ELF-1 (cell line): ENCODE results near the gene ZNF154.

Source experiments
- DNase-seq: peaks from one replicate; pipeline ENCODE4 v3.0.0-alpha.2; 2016; ENCODE audit warnings: low read depth, low spot score

ZNF154 gene

GRCh38 chr19:57675881-57676280 lies 33.1 kb downstream of the ZNF154 start:
- no peak for DNase-seq

DNA sequence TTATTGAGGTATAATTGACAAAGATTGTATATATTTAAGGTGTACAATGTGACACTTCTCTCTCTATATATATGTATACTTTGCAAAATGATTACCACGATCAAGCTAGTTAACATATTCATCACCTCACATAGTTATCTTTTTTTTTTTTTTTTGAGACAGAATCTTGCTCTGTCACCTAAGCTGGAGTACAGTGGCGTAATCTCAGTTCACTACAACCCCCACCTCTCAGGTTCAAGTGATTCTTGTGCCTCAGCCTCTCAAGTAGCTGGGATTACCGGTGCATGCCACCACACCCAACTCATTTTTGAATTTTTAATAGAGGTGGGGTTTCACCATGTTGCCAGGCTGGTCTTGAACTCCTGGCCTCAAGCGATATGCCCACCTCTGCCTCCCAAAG lies 36.5 kb downstream of the ZNF154 start:
- no peak for DNase-seq

DNA sequence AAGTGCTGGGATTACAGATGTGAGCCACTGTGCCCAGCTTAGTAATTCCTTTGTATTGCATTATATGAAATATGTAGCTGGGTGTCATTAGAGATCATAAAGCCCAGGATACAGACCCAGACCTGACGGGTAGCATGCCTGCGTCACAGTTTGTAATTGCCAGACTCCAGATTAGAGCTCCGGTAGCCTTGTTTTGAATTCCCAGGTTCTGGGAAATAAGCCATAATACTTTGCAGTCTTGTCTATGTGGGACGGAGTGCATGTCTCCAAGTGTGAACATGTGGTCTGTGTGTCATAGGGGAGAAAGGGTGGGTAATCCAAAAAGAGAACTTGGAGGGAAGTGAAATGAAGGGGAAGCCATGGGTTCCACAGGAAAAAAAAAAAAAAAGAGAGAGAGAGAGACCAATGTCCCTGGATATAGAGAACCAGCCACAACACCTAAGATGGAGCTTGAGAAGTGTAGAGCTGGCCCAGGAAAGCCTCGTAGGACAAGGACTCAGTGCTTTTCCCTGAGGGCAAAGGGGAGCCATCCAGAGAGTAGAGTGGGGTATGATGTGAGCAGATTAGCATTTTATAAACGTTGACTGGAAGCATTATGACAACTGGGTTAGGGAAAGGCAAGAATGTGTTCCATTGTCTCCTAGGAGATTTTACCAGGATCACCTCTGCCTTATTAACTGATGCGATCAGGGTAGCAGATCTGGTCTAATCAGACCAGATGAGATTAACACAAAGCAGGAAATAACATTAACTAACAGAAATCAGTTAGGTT lies 37.7 kb downstream of the ZNF154 start:
- DNase-seq: no peak

GRCh38 chr19:57668635-57669034 lies 40.4 kb downstream of the ZNF154 start, which contains the start of gene ZSCAN4:
ZSCAN4 (plus strand) TSS chr19:57668935; CDS start chr19:57676146, 7,211 bp downstream.
- no peak for DNase-seq

DNA sequence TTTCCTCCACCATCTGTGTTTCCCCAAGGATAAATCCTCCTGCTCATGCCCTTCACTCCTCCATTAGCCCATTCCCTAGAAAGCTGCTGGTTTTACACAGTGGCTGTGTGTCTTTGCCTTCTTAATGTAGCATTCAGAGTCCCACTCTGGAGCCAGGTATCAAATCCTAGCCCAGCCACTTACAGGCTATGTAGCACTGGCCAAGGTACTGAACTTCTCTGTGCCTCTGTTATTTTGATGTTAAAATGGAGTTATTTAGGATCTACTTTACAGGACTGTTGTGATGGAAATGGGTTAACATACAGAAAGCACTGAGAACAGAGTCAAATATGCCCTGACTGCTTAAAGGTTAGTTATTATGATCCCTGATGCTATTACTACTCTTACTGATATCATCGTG lies 41.8 kb downstream of the ZNF154 start:
- DNase-seq: no peak

GRCh38 chr19:57665261-57665806 lies 43.7 kb downstream of the ZNF154 start:
- no peak for DNase-seq

DNA sequence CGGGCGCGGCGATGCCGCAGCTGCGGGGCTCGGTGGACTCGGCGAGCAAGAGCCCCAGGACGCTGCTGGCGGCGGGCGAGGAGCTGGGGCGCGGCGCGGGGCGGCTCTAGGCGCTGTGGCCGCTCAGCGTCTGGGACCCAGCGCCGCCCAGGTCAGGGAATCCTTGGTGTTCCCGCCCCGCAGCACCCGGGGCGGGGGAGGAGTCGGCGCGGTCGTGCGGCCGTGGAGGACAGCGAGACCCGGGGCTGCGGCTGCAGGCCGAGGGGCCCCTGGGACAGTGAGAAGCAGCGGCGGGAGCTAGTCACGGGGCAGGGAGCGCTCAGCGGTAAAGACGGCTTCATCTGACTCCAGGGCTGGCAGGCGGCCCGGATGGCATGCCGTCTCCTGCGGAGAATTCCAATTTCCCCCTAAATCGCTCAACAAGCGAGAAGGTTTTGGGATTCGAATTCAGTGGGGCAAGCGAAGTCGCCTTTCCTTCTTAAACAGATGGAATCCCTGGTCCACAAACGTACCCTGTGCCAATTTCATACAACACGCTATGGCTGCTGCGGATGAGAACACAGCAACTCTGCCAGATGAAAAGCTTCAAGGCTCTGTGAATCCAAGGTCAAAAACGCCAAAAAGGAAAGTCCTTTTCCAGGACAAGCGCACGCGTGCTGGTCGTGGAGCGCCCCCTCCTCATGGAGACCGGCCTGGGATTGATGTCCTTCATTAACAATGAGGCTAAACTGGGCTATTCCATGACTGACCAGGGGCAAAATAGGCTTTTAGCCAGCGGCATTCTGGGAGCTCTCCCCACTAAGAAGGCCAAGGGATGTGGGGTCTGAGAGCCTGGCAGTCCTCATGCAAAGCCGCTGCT lies 44.5 kb downstream of the ZNF154 start:
- peak; percentile 55 for DNase-seq

- DNase-seq: no peak
These were observed 52.7 kb downstream of the ZNF154 start for GRCh38 chr19:57656346-57656745.

DNA sequence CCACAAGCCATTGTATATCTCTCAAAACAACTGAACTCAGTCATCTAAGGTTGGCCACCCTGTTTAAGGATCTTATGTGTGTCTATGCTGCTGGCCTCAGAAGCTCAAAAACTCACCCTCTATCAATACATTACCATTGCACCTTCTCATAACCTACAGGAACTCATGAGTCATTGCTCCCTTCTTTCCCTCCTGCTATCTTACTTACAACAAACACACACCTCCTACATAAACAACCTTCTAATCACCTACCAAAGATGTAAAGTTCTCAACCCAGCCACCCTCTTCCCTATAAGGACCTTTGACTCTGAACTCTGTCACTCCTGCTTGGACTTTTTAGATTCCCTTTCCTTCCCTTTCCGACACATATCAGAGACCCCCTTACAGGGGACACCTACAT lies 53.6 kb downstream of the ZNF154 start:
- DNase-seq: no peak

GRCh38 chr19:57653689-57654088 lies 55.3 kb downstream of the ZNF154 start:
- no peak for DNase-seq

DNA sequence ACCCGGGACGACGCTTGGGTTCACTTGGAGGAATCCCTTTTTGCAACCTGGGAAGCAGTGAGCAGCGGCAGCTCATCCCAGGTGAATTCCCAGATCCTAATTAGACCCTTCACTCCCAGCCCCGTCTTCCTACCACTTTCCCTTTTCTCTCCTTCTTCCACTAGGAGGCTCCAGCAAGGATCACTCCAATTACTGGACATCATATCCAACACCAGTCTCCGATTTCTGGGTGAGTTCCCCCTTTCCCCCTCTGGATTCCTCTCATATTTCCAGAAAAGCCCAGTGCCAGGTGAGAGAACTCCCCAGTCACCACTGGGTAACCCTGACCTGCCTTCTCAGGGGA lies 57.4 kb downstream of the ZNF154 start:
- no peak for DNase-seq

DNA sequence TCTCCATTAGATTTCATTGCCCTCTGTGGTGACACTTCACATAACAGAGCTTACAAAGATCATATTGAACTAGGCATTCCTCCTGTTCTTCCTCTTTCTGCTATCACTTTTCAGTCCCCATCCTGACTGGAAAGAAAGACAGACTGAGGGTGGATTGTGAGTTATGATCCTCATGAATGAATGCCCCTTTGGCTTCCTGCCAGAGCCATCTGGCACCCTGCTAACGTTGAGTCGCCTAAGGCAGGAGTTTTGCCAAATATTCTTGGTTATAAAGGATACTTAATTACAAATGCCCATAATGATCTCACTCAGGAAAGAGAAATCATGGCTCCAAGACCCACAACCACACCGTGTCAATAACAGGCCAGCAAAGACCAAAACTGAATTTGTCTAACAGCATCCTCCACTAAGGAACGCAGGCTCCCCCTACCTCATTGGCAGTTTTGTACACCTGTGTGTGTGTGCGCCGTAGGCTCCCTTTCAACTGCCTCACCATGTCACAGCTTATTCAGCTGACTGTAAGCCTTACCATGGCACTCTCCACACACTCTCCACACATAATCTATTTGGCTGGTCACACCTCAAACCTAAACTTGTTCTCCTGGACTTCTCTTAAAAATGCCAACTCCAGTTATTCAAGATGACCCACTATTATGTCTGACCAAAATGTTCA lies 60.5 kb downstream of the ZNF154 start:
- no peak for DNase-seq
